HepG2 (cell line): Measurements from ENCODE around the gene DENND2A. TPM values are rescaled to one million over a fixed set of nuclear protein-coding genes. Genes with fewer than 3 reads are reported as not detected.
A peak's percentile ranks its signal among the peaks of the same experiment; 100 is the strongest.

Experiments used
- AKAP8 ChIP-seq: sonication (generic); formaldehyde crosslinking; IDR thresholded peaks from 2 replicates; pipeline ENCODE4 v1.5.1; 2020; ENCODE audit warnings: mild to moderate bottlenecking, missing genetic modification reagents
- ARHGAP35 ChIP-seq: sonication (generic); formaldehyde crosslinking; IDR thresholded peaks from 2 replicates; pipeline ENCODE4 v1.9.0; 2022; ENCODE audit warnings: mild to moderate bottlenecking, inconsistent platforms, moderate library complexity, missing genetic modification reagents, borderline replicate concordance
- ATM ChIP-seq: fragments of 450-650 bp; IDR thresholded peaks from 2 replicates; pipeline ENCODE4 v1.7.1; 2017; ENCODE audit warnings: mild to moderate bottlenecking, borderline replicate concordance
- E2F1 ChIP-seq: sonication (generic); formaldehyde crosslinking; IDR thresholded peaks from 2 replicates; pipeline ENCODE4 v1.5.0; 2020; ENCODE audit warnings: missing genetic modification reagents
- HNF1B ChIP-seq: sonication (generic); formaldehyde crosslinking; IDR thresholded peaks from 2 replicates; pipeline ENCODE4 v1.5.1; 2020; ENCODE audit warnings: mild to moderate bottlenecking, moderate library complexity, missing genetic modification reagents
- HNRNPUL1 ChIP-seq: fragments of 200-400 bp; formaldehyde crosslinking; IDR thresholded peaks from 2 replicates; pipeline ENCODE4 v1.6.1; 2017; ENCODE audit warnings: low read depth, mild to moderate bottlenecking, low read length, moderate library complexity
- JUN ChIP-seq: sonication (generic); formaldehyde crosslinking; IDR thresholded peaks from 2 replicates; pipeline ENCODE4 v1.4.0; 2020; ENCODE audit warnings: mild to moderate bottlenecking, missing genetic modification reagents
- JUND ChIP-seq: sonication (generic); formaldehyde crosslinking; IDR thresholded peaks from 2 replicates; pipeline ENCODE4 v1.8.0; 2022; ENCODE audit warnings: mild to moderate bottlenecking, missing genetic modification reagents
- PAX8 ChIP-seq: sonication (generic); formaldehyde crosslinking; IDR thresholded peaks from 2 replicates; pipeline ENCODE4 v1.8.0; 2022; ENCODE audit warnings: mild to moderate bottlenecking, missing genetic modification reagents, borderline replicate concordance
- PCBP1 ChIP-seq: fragments of 200-400 bp; formaldehyde crosslinking; IDR thresholded peaks from 2 replicates; pipeline ENCODE4 v1.6.1; 2017; ENCODE audit warnings: mild to moderate bottlenecking, low read depth, low read length, borderline replicate concordance
- RBFOX2 ChIP-seq: fragments of 200-400 bp; formaldehyde crosslinking; IDR thresholded peaks from 2 replicates; pipeline ENCODE4 v1.6.1; 2017; ENCODE audit warnings: low read depth, mild to moderate bottlenecking, low read length
- ZNF430 ChIP-seq: sonication (generic); formaldehyde crosslinking; IDR thresholded peaks from 2 replicates; pipeline ENCODE4 v1.9.0; 2021; ENCODE audit warnings: mild to moderate bottlenecking, missing genetic modification reagents
- ZNF83 ChIP-seq: sonication (generic); formaldehyde crosslinking; IDR thresholded peaks from 2 replicates; pipeline ENCODE4 v1.4.0; 2020; ENCODE audit warnings: missing genetic modification reagents, mild to moderate bottlenecking, borderline replicate concordance
- ZSCAN21 ChIP-seq: sonication (generic); formaldehyde crosslinking; IDR thresholded peaks from 2 replicates; pipeline ENCODE4 v1.8.0; 2022; ENCODE audit warnings: mild to moderate bottlenecking, missing genetic modification reagents, moderate library complexity, borderline replicate concordance
- ZXDC ChIP-seq: sonication (generic); formaldehyde crosslinking; IDR thresholded peaks from 2 replicates; pipeline ENCODE4 v1.5.0; 2020; ENCODE audit warnings: mild to moderate bottlenecking, missing genetic modification reagents
- polyA plus RNA-seq, 8 experiments: library from polyadenylated mRNA; depleted of rRNA in 3 of 8; stranded (reverse) in 7 of 8; unstranded in 1 of 8; fragments of >200 nt; fragmentation: Illumina TruSeq in 4 of 8; extraction: Trizol in 4 of 8; gene quantifications; 2 replicates each; pipeline versions ENCODE4 v1.2.1 to v1.2.3, GENCODE V29; 2011 to 2016; ENCODE audit warnings: low read depth in 4 of 8, missing spikeins in 1 of 8, mixed read lengths in 1 of 8; ENCODE audit not compliant: insufficient read depth in 1 of 8
- total RNA-seq, 5 experiments: library from RNA; depleted of rRNA; stranded (reverse); fragments of >200 nt; fragmentation: Illumina TruSeq; extraction: Trizol; gene quantifications; 2 replicates each; pipeline ENCODE4 v1.2.3, GENCODE V29; 2016; ENCODE audit warnings: low read depth in 1 of 5
- TF ChIP-seq, protein P1 (sequence below): sonication (generic); formaldehyde crosslinking; IDR thresholded peaks from 2 replicates; pipeline ENCODE4 v1.4.0; 2020; ENCODE audit warnings: missing genetic modification reagents, mild to moderate bottlenecking, borderline replicate concordance
- TF ChIP-seq, protein P2 (sequence below): IDR thresholded peaks from 2 replicates; pipeline ENCODE4 v1.6.1; 2018; ENCODE audit warnings: missing genetic modification reagents
- TF ChIP-seq, protein P3 (sequence below): sonication (generic); formaldehyde crosslinking; IDR thresholded peaks from 2 replicates; pipeline ENCODE4 v1.4.0; 2020; ENCODE audit warnings: mild to moderate bottlenecking, missing genetic modification reagents

Gene DENND2A
- total and polyA plus RNA-seq, 2 of the 13 experiments (the other 11 are each of a cell fraction or from before 2014, with no cell fraction given) = not detected

GRCh38 chr7:140479062-140479738, 161.4 kb downstream of the DENND2A start, which contains the start of gene MKRN1 (continued):
- TF ChIP-seq ZNF83 (CRISPR knock-in tag) (no peak), ZNF430 (CRISPR knock-in tag) (peak; percentile 77), E2F1 (CRISPR knock-in tag) (no peak), PCBP1 (peak; percentile 89; the same call in 1 of the 2 replicates), ARHGAP35 (CRISPR knock-in tag) (peak; percentile 79), JUND (CRISPR knock-in tag) (no peak), PAX8 (CRISPR knock-in tag) (no peak), ZXDC (no peak), AKAP8 (CRISPR knock-in tag) (no peak), ZSCAN21 (no peak), ATM (no peak), JUN (CRISPR knock-in tag) (no peak), HNRNPUL1 (no peak), HNF1B (CRISPR knock-in tag) (peak; percentile 92), RBFOX2 (peak; percentile 87)
- TF ChIP-seq, protein P1, sequence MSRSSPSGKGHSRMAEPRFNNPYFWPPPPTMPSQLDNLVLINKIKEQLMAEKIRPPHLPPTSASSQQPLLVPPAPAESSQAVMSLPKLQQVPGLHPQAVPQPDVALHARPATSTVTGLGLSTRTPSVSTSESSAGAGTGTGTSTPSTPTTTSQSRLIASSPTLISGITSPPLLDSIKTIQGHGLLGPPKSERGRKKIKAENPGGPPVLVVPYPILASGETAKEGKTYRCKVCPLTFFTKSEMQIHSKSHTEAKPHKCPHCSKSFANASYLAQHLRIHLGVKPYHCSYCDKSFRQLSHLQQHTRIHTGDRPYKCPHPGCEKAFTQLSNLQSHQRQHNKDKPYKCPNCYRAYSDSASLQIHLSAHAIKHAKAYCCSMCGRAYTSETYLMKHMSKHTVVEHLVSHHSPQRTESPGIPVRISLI (CRISPR knock-in tag) = no peak
- TF ChIP-seq, protein P2, sequence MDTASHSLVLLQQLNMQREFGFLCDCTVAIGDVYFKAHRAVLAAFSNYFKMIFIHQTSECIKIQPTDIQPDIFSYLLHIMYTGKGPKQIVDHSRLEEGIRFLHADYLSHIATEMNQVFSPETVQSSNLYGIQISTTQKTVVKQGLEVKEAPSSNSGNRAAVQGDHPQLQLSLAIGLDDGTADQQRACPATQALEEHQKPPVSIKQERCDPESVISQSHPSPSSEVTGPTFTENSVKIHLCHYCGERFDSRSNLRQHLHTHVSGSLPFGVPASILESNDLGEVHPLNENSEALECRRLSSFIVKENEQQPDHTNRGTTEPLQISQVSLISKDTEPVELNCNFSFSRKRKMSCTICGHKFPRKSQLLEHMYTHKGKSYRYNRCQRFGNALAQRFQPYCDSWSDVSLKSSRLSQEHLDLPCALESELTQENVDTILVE (CRISPR knock-in tag) = peak; percentile 72; the same call in 1 of the 2 replicates
- TF ChIP-seq, protein P3, sequence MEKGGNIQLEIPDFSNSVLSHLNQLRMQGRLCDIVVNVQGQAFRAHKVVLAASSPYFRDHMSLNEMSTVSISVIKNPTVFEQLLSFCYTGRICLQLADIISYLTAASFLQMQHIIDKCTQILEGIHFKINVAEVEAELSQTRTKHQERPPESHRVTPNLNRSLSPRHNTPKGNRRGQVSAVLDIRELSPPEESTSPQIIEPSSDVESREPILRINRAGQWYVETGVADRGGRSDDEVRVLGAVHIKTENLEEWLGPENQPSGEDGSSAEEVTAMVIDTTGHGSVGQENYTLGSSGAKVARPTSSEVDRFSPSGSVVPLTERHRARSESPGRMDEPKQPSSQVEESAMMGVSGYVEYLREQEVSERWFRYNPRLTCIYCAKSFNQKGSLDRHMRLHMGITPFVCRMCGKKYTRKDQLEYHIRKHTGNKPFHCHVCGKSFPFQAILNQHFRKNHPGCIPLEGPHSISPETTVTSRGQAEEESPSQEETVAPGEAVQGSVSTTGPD (CRISPR knock-in tag) = no peak
